IMR-90 (cell line): ENCODE results near the gene PRR5L. TPM values are rescaled to one million over a fixed set of nuclear protein-coding genes. Genes with fewer than 3 reads are reported as not detected.

Experiments
- ATAC-seq: fragments of 200-7000 bp; cut with Tn5 transposase; 2 replicates; pipeline ENCODE4 v1.9.1; 2020; ENCODE audit warnings: low read depth, mild to moderate bottlenecking, moderate library complexity
- BruUV-seq: library from RNA; stranded (reverse); fragments of 400-500 nt; replicated peaks from 2 replicates; lab custom pipeline; 2021; lab: Mats Ljungman, UMichigan
- CTCF ChIA-PET: fragments of 300-600 bp; formaldehyde crosslinking; extraction: SDS; loops from one replicate; lab custom pipeline; 2021; ENCODE audit warnings: antibody characterized with exemption; lab: Yijun Ruan, JAX
- POLR2A ChIA-PET: fragments of 300-600 bp; sonication (Branson Sonifier 250); formaldehyde crosslinking; loops from one replicate; lab custom pipeline; 2022; ENCODE audit warnings: antibody characterized with exemption; ENCODE audit not compliant: unreplicated experiment; lab: Charles Lee
- DNase-seq: peaks from one replicate; pipeline ENCODE4 v3.0.0; 2013
- H2AFZ ChIP-seq: replicated peaks from 2 replicates; pipeline ENCODE3; 2013; ENCODE audit warnings: low read length, mild to moderate bottlenecking; ENCODE audit not compliant: poor library complexity
- H2AK5ac ChIP-seq: 2 replicates; pipeline ENCODE4 v1.6.1; 2013; ENCODE audit warnings: low read depth, low read length, inconsistent platforms
- H2AK9ac ChIP-seq: replicated peaks from 2 replicates; pipeline ENCODE3; 2013; ENCODE audit warnings: mild to moderate bottlenecking, low read depth, low read length, moderate library complexity; ENCODE audit not compliant: poor library complexity
- H2BK120ac ChIP-seq: 2 replicates; pipeline ENCODE4 v1.6.1; 2013; ENCODE audit warnings: low read depth, low read length, inconsistent platforms
- H2BK15ac ChIP-seq: 3 replicates; pipeline ENCODE4 v1.6.1; 2013; ENCODE audit warnings: low read depth, low read length, inconsistent platforms
- H2BK20ac ChIP-seq: 2 replicates; pipeline ENCODE4 v1.6.1; 2013; ENCODE audit warnings: low read depth, mild to moderate bottlenecking, inconsistent platforms, low read length, moderate library complexity
- H2BK5ac ChIP-seq: 2 replicates; pipeline ENCODE4 v1.6.1; 2013; ENCODE audit warnings: mild to moderate bottlenecking, low read depth, low read length, inconsistent platforms; ENCODE audit not compliant: poor library complexity, severe bottlenecking
- H3K14ac ChIP-seq: replicated peaks from 2 replicates; pipeline ENCODE4 v1.6.1; 2013; ENCODE audit warnings: low read depth, low read length, inconsistent platforms
- H3K18ac ChIP-seq: 2 replicates; pipeline ENCODE4 v1.6.1; 2013; ENCODE audit warnings: low read depth, low read length, control low read depth
- H3K23ac ChIP-seq: 2 replicates; pipeline ENCODE4 v1.6.1; 2013; ENCODE audit warnings: low read depth, low read length, inconsistent platforms
- H3K27ac ChIP-seq: 2 replicates; pipeline ENCODE4 v1.5.1; 2013; ENCODE audit warnings: mild to moderate bottlenecking, control low read depth, low read length; ENCODE audit not compliant: insufficient read depth
- H3K27me3 ChIP-seq: 2 replicates; pipeline ENCODE4 v1.6.1; 2013; ENCODE audit warnings: low read length; ENCODE audit not compliant: control insufficient read depth, insufficient read depth
- H3K36me3 ChIP-seq: 2 replicates; pipeline ENCODE4 v1.6.1; 2013; ENCODE audit warnings: low read length, mixed read lengths; ENCODE audit not compliant: control insufficient read depth, insufficient read depth
- H3K4ac ChIP-seq: 2 replicates; pipeline ENCODE4 v1.6.1; 2013; ENCODE audit warnings: low read depth, low read length, inconsistent platforms
- H3K4me1 ChIP-seq: 2 replicates; pipeline ENCODE4 v1.6.1; 2013; ENCODE audit warnings: low read length, mixed read lengths; ENCODE audit not compliant: control insufficient read depth, insufficient read depth
- H3K4me2 ChIP-seq: 2 replicates; pipeline ENCODE4 v1.6.1; 2013; ENCODE audit warnings: low read depth, mild to moderate bottlenecking, control low read depth, low read length, moderate library complexity
- H3K4me3 ChIP-seq: 2 replicates; pipeline ENCODE4 v1.5.1; 2013; ENCODE audit warnings: low read depth, mild to moderate bottlenecking, control low read depth, low read length, moderate library complexity; ENCODE audit not compliant: insufficient read depth
- H3K56ac ChIP-seq: 2 replicates; pipeline ENCODE4 v1.6.1; 2013; ENCODE audit warnings: low read length, inconsistent platforms; ENCODE audit not compliant: insufficient read depth; ENCODE audit errors: extremely low read depth
- H3K79me1 ChIP-seq, 2 experiments: 2 replicates each; pipeline ENCODE4 v1.6.1; 2013; ENCODE audit warnings: low read length in 2 of 2, inconsistent platforms in 1 of 2, low read depth in 1 of 2
- H3K9ac ChIP-seq: 2 replicates; pipeline ENCODE4 v1.6.1; 2013; ENCODE audit warnings: low read depth, low read length, control low read depth
- H3K9me1 ChIP-seq: 2 replicates; pipeline ENCODE4 v1.6.1; 2013; ENCODE audit warnings: low read length, inconsistent platforms; ENCODE audit not compliant: insufficient read depth
- H3K9me3 ChIP-seq: 2 replicates; pipeline ENCODE4 v1.6.1; 2013; ENCODE audit warnings: low read length; ENCODE audit not compliant: control insufficient read depth, insufficient read depth
- H4K20me1 ChIP-seq: 2 replicates; pipeline ENCODE4 v1.6.1; 2013; ENCODE audit warnings: low read length, inconsistent platforms; ENCODE audit not compliant: insufficient read depth
- H4K5ac ChIP-seq: 2 replicates; pipeline ENCODE4 v1.6.1; 2013; ENCODE audit warnings: mild to moderate bottlenecking, low read depth, low read length, control low read depth
- H4K8ac ChIP-seq, 2 experiments: 2 replicates each; pipeline ENCODE4 v1.6.1; 2013; ENCODE audit warnings: low read depth in 2 of 2, low read length in 2 of 2, control low read depth in 1 of 2, inconsistent platforms in 1 of 2
- H4K91ac ChIP-seq: 2 replicates; pipeline ENCODE4 v1.6.1; 2013; ENCODE audit warnings: low read depth, low read length, inconsistent platforms; ENCODE audit not compliant: insufficient read depth
- BHLHE40 ChIP-seq: fragments of 150-350 bp; IDR thresholded peaks from 2 replicates; pipeline ENCODE4 v1.6.1; 2016; ENCODE audit warnings: mild to moderate bottlenecking, low read depth, low read length
- CEBPB ChIP-seq: IDR thresholded peaks from 2 replicates; pipeline ENCODE4 v1.6.1; 2012; ENCODE audit warnings: low read depth, low read length, improper control_type of control experiment
- CHD1 ChIP-seq: IDR thresholded peaks from 2 replicates; pipeline ENCODE4 v1.6.1; 2012; ENCODE audit warnings: low read depth, low read length, improper control_type of control experiment
- CTCF ChIP-seq: conservative IDR thresholded peaks from 2 replicates; pipeline ENCODE4 v1.5.1; 2012; ENCODE audit warnings: mild to moderate bottlenecking, low read depth, low read length, improper control_type of control experiment
- FOS ChIP-seq: fragments of 150-350 bp; IDR thresholded peaks from 2 replicates; pipeline ENCODE4 v1.6.1; 2016; ENCODE audit warnings: low read depth, low read length
- MAFK ChIP-seq: IDR thresholded peaks from 2 replicates; pipeline ENCODE4 v1.6.1; 2012; ENCODE audit warnings: low read depth, low read length, improper control_type of control experiment
- MAZ ChIP-seq: IDR thresholded peaks from 2 replicates; pipeline ENCODE4 v1.6.1; 2012; ENCODE audit warnings: low read depth, mild to moderate bottlenecking, low read length, improper control_type of control experiment, moderate library complexity, borderline replicate concordance
- MXI1 ChIP-seq: IDR thresholded peaks from 2 replicates; pipeline ENCODE4 v1.6.1; 2012; ENCODE audit warnings: low read depth, mild to moderate bottlenecking, low read length, moderate library complexity, borderline replicate concordance
- NFE2L2 ChIP-seq: fragments of 150-350 bp; IDR thresholded peaks from 2 replicates; pipeline ENCODE4 v1.6.1; 2016; ENCODE audit warnings: low read depth, mild to moderate bottlenecking, low read length
- POLR2A ChIP-seq: IDR thresholded peaks from 2 replicates; pipeline ENCODE4 v1.6.1; 2012; ENCODE audit warnings: mild to moderate bottlenecking, low read depth, low read length
- RAD21 ChIP-seq: IDR thresholded peaks from 2 replicates; pipeline ENCODE4 v1.6.1; 2012; ENCODE audit warnings: low read length, improper control_type of control experiment
- RCOR1 ChIP-seq: IDR thresholded peaks from 2 replicates; pipeline ENCODE4 v1.6.1; 2012; ENCODE audit warnings: mild to moderate bottlenecking, low read length, improper control_type of control experiment; ENCODE audit not compliant: insufficient replicate concordance
- RFX5 ChIP-seq: IDR thresholded peaks from 2 replicates; pipeline ENCODE4 v1.8.0; 2012; ENCODE audit warnings: low read depth, mild to moderate bottlenecking, low read length, moderate library complexity
- SMC3 ChIP-seq: fragments of 150-350 bp; IDR thresholded peaks from 2 replicates; pipeline ENCODE4 v1.6.1; 2016; ENCODE audit warnings: low read depth, mild to moderate bottlenecking, antibody characterized with exemption, low read length, moderate library complexity
- WGBS, 2 experiments: methylation state at CpG; one replicate each; pipeline versions ENCODE4 v1.1.5 to v1.1.7; 2013; ENCODE audit warnings: missing lambda C conversion rate in 2 of 2; ENCODE audit not compliant: insufficient read length in 1 of 2; ENCODE audit errors: extremely low coverage in 2 of 2; 5-methylcytosine and 5-hydroxymethylcytosine counted together
- dilution Hi-C: fragments of 300-500 bp; cut with HindIII; formaldehyde crosslinking; loops from one replicate; pipeline ENCODE4 v1.14.3; 2018; ENCODE audit warnings: low sequenced_read_pairs; ENCODE audit not compliant: unreplicated experiment
- in situ Hi-C: fragments of 300-500 bp; cut with MboI; formaldehyde crosslinking; loops from 3 replicates; pipeline ENCODE4 v1.14.3; 2019; ENCODE audit warnings: low sequenced_read_pairs, inconsistent platforms, mixed read lengths
- intact Hi-C: fragments of 100-400 bp; cut with micrococcal nuclease; formaldehyde crosslinking; loops from 2 replicates; pipeline ENCODE4 v1.10.0; 2022
- polyA plus RNA-seq, 3 experiments: library from polyadenylated mRNA; depleted of rRNA; stranded (reverse); fragments of >200 nt; gene quantifications; 2 replicates each; pipeline ENCODE4 v1.2.3, GENCODE V29; 2012; ENCODE audit warnings: low replicate concordance in 1 of 3
- total RNA-seq: library from RNA; depleted of rRNA; stranded (reverse); fragments of >200 nt; gene quantifications from 2 replicates; pipeline ENCODE4 v1.2.3, GENCODE V29; 2012
- TF ChIP-seq, protein P1 (sequence below): fragments of 150-350 bp; IDR thresholded peaks from 2 replicates; pipeline ENCODE4 v1.6.1; 2016; ENCODE audit warnings: low read depth, mild to moderate bottlenecking, low read length, moderate library complexity, borderline replicate concordance
- TF ChIP-seq, protein P2 (sequence below): fragments of 150-350 bp; IDR thresholded peaks from 2 replicates; pipeline ENCODE4 v1.6.1; 2017; ENCODE audit warnings: mild to moderate bottlenecking, antibody characterized with exemption, low read length, low read depth

Gene PRR5L
- total and polyA plus RNA-seq, 2 of the 4 experiments (the other 2 are of a cell fraction), result 2.9 to 3.6 TPM

- Histone ChIP-seq H3K4me2 (no peak overlapping the region), H3K9me1 (peaks cover 4% of the 10 kb centered on the region; the same call in 1 of the 2 replicates), H3K27me3 (no peaks in the 10 kb centered on the region), H3K23ac (no peak overlapping the region), H3K36me3 (no peaks in the 10 kb centered on the region; the same call in 1 of the 2 replicates), H3K4me3 (no peak overlapping the region), H3K9ac (no peak overlapping the region), H3K79me1 (no peaks in the 10 kb centered on the region), H3K4ac (no peak overlapping the region), H3K14ac (no peak overlapping the region), H3K9me3 (no peaks in the 10 kb centered on the region), H2BK15ac (no peak overlapping the region), H4K20me1 (no peaks in the 10 kb centered on the region), H4K8ac (no peak overlapping the region), H3K27ac (no peak overlapping the region), H2AK9ac (no peak overlapping the region), H2BK5ac (no peak overlapping the region), H4K5ac (no peak overlapping the region), H2BK20ac (no peak overlapping the region), H3K18ac (no peak overlapping the region), H3K4me1 (peaks cover 5% of the 10 kb centered on the region; the same call in 1 of the 2 replicates), H2AFZ (no peak overlapping the region), H2AK5ac (no peak overlapping the region), H4K91ac (no peak overlapping the region), H2BK120ac (no peak overlapping the region), H3K56ac (no peak overlapping the region)
- no TSS peak for BruUV-seq
- ATAC-seq (no peak), DNase-seq (no peak)
- no peak for TF ChIP-seq RFX5
- TF ChIP-seq CHD1, result no peak
- TF ChIP-seq BHLHE40, result no peak
- no peak for TF ChIP-seq NFE2L2
- TF ChIP-seq FOS, result no peak
- TF ChIP-seq, protein P1, sequence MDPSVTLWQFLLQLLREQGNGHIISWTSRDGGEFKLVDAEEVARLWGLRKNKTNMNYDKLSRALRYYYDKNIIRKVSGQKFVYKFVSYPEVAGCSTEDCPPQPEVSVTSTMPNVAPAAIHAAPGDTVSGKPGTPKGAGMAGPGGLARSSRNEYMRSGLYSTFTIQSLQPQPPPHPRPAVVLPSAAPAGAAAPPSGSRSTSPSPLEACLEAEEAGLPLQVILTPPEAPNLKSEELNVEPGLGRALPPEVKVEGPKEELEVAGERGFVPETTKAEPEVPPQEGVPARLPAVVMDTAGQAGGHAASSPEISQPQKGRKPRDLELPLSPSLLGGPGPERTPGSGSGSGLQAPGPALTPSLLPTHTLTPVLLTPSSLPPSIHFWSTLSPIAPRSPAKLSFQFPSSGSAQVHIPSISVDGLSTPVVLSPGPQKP, result no peak
- no peak for TF ChIP-seq MAZ
- no peak for TF ChIP-seq RAD21
- TF ChIP-seq CEBPB, result no peak
- no peak for TF ChIP-seq SMC3
- TF ChIP-seq, protein P2, sequence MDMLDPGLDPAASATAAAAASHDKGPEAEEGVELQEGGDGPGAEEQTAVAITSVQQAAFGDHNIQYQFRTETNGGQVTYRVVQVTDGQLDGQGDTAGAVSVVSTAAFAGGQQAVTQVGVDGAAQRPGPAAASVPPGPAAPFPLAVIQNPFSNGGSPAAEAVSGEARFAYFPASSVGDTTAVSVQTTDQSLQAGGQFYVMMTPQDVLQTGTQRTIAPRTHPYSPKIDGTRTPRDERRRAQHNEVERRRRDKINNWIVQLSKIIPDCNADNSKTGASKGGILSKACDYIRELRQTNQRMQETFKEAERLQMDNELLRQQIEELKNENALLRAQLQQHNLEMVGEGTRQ, result no peak
- TF ChIP-seq CTCF, result no peak
- no peak for TF ChIP-seq MAFK
- TF ChIP-seq RCOR1, result no peak
- TF ChIP-seq MXI1, result no peak
- TF ChIP-seq POLR2A, result no peak
- ChIA-PET POLR2A (no interaction called here), CTCF (no interaction called here)
- dilution Hi-C loops (no loop called here), intact Hi-C loops (no loop called here), in situ Hi-C loops (no loop called here)
- no CpG with 5 or more reads among the region's 2 CpGs for WGBS, 2 experiments
Observed at GRCh38 chr11:36443661-36444060, 147.6 kb downstream of the PRR5L start.
